Keratinocyte (primary cell): Measurements from ENCODE around the gene TATDN2. TPM values are rescaled to one million over a fixed set of nuclear protein-coding genes. Genes with fewer than 3 reads are reported as not detected.

Source experiments
- DNase-seq: peaks from one replicate; pipeline ENCODE4 v3.0.0-alpha.2; 2011; ENCODE audit warnings: low read depth, missing footprints, low spot score
- FAIRE-seq: peaks from 2 replicates; lab custom pipeline; 2011; peaks lifted over from hg19 to GRCh38; lab: Jason Lieb, UNC
- H2AFZ ChIP-seq: 2 replicates; pipeline ENCODE4 v1.6.0; 2012; ENCODE audit warnings: low read length, control low read depth, inconsistent platforms; ENCODE audit not compliant: control insufficient read depth
- H3K27ac ChIP-seq: 2 replicates; pipeline ENCODE4 v1.5.1; 2011; ENCODE audit warnings: low read length; ENCODE audit not compliant: control insufficient read depth, insufficient read depth
- H3K27me3 ChIP-seq: 3 replicates; pipeline ENCODE4 v1.6.0; 2011; ENCODE audit warnings: low read length; ENCODE audit not compliant: control insufficient read depth, insufficient read depth; ENCODE audit errors: extremely low read depth
- H3K36me3 ChIP-seq, 2 experiments: 2 replicates in 1 of 2; 3 replicates in 1 of 2; pipeline ENCODE4 v1.5.1; 2011; ENCODE audit warnings: low read length in 2 of 2, mild to moderate bottlenecking in 1 of 2; ENCODE audit not compliant: control insufficient read depth in 2 of 2, insufficient read depth in 2 of 2; ENCODE audit errors: extremely low read depth in 1 of 2
- H3K4me1 ChIP-seq: 3 replicates; pipeline ENCODE4 v1.5.1; 2011; ENCODE audit warnings: low read length; ENCODE audit not compliant: control insufficient read depth, insufficient read depth; ENCODE audit errors: extremely low read depth
- H3K4me2 ChIP-seq: 3 replicates; pipeline ENCODE4 v1.6.0; 2011; ENCODE audit warnings: low read depth, low read length; ENCODE audit not compliant: control insufficient read depth, insufficient read depth; ENCODE audit errors: extremely low read depth
- H3K4me3 ChIP-seq, 3 experiments: fragments of 200-600 bp in 1 of 3; sonication (generic) in 1 of 3; 2 replicates in 2 of 3; 3 replicates in 1 of 3; pipeline ENCODE4 v1.5.1; 2011 to 2016; ENCODE audit warnings: low read length in 3 of 3, mild to moderate bottlenecking in 3 of 3, control low read depth in 2 of 3, inconsistent platforms in 1 of 3, low read depth in 1 of 3, mixed read lengths in 1 of 3, mixed run types in 1 of 3, moderate library complexity in 1 of 3; ENCODE audit not compliant: control insufficient read depth in 2 of 3, insufficient read depth in 2 of 3; ENCODE audit errors: extremely low read depth in 1 of 3
- H3K79me2 ChIP-seq: 2 replicates; pipeline ENCODE4 v1.6.0; 2012; ENCODE audit warnings: low read length; ENCODE audit not compliant: control insufficient read depth, insufficient read depth
- H3K9ac ChIP-seq: 3 replicates; pipeline ENCODE4 v1.6.0; 2011; ENCODE audit warnings: low read length; ENCODE audit not compliant: control insufficient read depth, insufficient read depth; ENCODE audit errors: extremely low read depth
- H3K9me1 ChIP-seq: 3 replicates; pipeline ENCODE4 v1.6.0; 2011; ENCODE audit warnings: low read length; ENCODE audit not compliant: control insufficient read depth, insufficient read depth; ENCODE audit errors: extremely low read depth
- H3K9me3 ChIP-seq: 2 replicates; pipeline ENCODE4 v1.5.1; 2012; ENCODE audit warnings: low read depth, low read length; ENCODE audit not compliant: control insufficient read depth
- H4K20me1 ChIP-seq: 3 replicates; pipeline ENCODE4 v1.6.0; 2011; ENCODE audit warnings: low read length; ENCODE audit not compliant: control insufficient read depth, insufficient read depth; ENCODE audit errors: extremely low read depth
- CTCF ChIP-seq, 3 experiments: IDR thresholded peaks in 1 of 3; conservative IDR thresholded peaks in 1 of 3; optimal IDR thresholded peaks in 1 of 3; 2 replicates in 2 of 3; 3 replicates in 1 of 3; pipeline versions ENCODE3 to v1.5.1; 2011; ENCODE audit warnings: low read length in 3 of 3, mild to moderate bottlenecking in 3 of 3, moderate library complexity in 2 of 3, control low read depth in 1 of 3, inconsistent platforms in 1 of 3; ENCODE audit not compliant: insufficient read depth in 2 of 3; ENCODE audit errors: extremely low read depth in 1 of 3
- EZH2 ChIP-seq: IDR thresholded peaks from one replicate; pipeline ENCODE4 v1.6.1; 2012; ENCODE audit warnings: inconsistent platforms, mild to moderate bottlenecking, low read length, moderate library complexity
- dilution Hi-C: fragments of 300-500 bp; cut with MboI; formaldehyde crosslinking; loops from one replicate; pipeline ENCODE4 v1.7.0; 2020; ENCODE audit warnings: low sequenced_read_pairs; ENCODE audit not compliant: extremely low pct_ligation_motif_present
- polyA plus RNA-seq, 5 experiments: library from polyadenylated mRNA; depleted of rRNA in 3 of 5; stranded (reverse) in 3 of 5; stranded (forward) in 1 of 5; unstranded in 1 of 5; fragments of >200 nt; gene quantifications; 1 replicate in 1 of 5; 2 replicates in 3 of 5; 3 replicates in 1 of 5; pipeline versions ENCODE4 v1.2.1 to v1.2.3, GENCODE V29; 2011 to 2012; ENCODE audit warnings: missing spikeins in 2 of 5, low read depth in 1 of 5, low replicate concordance in 1 of 5

The TATDN2 gene
- polyA plus RNA-seq, 1 donor (not counting 4 experiments of a cell fraction or from before 2014, with no cell fraction given): 13.8 TPM

DNA sequence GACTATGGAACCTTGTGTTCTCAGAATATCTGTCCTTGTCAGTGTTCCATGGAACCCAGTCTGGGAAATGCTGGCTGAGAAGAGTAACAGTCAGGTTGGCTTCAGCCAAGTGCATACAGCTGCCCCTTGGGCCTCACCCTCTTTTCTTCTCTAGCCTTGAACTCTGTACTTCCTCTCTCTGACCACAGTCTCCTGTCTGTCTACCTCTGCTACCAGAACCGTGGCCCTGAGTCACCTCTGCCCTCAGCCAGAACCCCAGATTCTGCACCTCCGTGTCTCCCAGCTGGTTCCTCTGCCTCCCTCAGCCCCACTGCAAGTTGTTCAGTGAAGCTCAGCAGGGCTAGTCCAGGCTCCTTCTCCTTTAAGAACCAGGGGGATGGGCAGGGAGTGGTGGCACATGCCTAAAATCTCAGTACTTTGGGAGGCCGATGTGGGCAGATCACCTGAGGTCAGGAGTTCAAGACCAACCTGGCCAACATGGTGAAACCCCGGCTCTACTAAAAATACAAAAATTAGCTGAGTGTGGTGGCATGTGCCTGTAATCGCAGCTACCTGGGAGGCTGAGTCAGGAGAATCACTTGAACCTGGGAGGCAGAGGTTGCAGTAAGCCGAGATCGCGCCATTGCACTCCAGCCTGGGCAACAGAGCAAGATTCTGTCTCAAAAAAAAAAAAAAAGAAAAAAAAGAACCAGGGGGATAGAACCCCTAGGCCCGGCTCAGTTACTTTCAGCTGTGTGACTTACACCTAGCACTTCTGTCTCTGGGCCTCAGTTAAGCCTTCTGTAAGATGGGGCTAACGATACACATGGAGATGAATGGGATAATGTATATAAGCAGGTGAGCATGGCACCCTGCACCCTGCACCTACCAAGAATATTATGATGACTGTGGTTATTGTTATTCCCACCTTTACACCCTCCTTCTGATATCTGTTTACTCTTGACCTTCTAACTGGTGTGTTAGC lies 24.3 kb upstream of the TATDN2 start:
- Histone ChIP-seq H3K4me1 (peaks cover 17% of the 10 kb centered on the region), H3K36me3 (peaks cover 0 to 1% of the 10 kb centered on the region in 2 experiments), H3K9me3 (no peaks in the 10 kb centered on the region), H3K9me1 (no peaks in the 10 kb centered on the region), H3K4me2 (no peak overlapping the region), H3K4me3 (no peak overlapping the region), H3K27ac (no peak overlapping the region), H2AFZ (no peak overlapping the region), H3K79me2 (no peaks in the 10 kb centered on the region), H3K27me3 (no peaks in the 10 kb centered on the region), H4K20me1 (no peaks in the 10 kb centered on the region), H3K9ac (no peak overlapping the region)
- dilution Hi-C loops: no loop called here
- no peak for FAIRE-seq
- TF ChIP-seq EZH2: no peak
- TF ChIP-seq CTCF (optimal IDR thresholded peaks at IDR 0.05 in 1 of 3, IDR thresholded peaks at IDR 0.05 in 1 of 3, conservative IDR thresholded peaks at IDR 0.05 in 1 of 3; ENCODE audit: extremely low read depth in 1 of 3, insufficient read depth in 2 of 3, low read length in 3 of 3): no peak
- DNase-seq: no peak

DNA sequence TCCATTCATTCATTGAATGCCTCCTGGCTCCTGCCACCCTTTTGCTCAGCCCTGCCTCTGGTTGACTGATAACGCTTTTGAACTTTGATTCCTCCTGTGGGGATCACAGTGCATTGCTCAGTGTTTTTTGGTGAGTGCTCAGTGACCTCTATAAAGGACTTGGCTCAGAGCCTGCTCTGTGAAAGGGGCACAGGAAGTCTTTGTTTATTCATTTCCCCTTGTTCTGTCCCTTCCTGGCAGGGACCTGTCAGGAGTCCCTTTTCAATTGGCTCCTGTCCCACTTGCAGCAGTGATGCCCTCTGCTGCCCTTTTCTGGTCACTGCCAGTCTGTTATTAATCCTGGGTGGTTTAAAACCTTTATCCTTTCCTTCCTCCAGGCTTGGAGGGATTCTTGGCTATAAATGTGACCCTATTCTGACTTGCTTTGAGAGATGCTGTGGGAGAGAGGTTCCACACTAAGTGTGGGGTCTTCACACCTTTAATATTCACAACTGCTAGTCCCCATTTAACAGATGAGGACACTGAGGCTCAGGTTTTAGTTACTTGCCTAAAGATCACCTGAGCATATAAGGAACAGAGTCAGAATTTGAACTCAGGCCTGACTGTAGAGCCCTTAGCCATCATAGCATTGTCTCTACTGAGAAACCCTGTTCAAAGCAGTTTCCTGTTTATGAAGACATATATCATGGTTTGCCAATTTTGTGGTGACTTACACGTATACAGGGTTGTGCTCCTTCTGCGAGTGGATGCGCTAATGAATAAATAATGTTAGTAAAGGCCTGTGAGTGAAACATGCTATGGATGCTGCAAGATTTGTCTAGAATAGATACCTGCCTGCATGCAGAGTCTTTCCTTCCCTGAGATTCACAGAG lies 23.2 kb upstream of the TATDN2 start:
- FAIRE-seq: no peak
- H3K9me3 ChIP-seq: no peaks in the 10 kb centered on the region
- peaks cover 0 to 1% of the 10 kb centered on the region in 2 experiments for H3K36me3 ChIP-seq
- H2AFZ ChIP-seq: no peak overlapping the region
- no peaks in the 10 kb centered on the region for H4K20me1 ChIP-seq
- H3K4me3 ChIP-seq: no peak overlapping the region
- peak overlapping the region; percentile 6 for H3K4me2 ChIP-seq
- dilution Hi-C loops: no loop called here
- H3K27ac ChIP-seq: no peak overlapping the region
- TF ChIP-seq CTCF (optimal IDR thresholded peaks at IDR 0.05 in 1 of 3, IDR thresholded peaks at IDR 0.05 in 1 of 3, conservative IDR thresholded peaks at IDR 0.05 in 1 of 3; ENCODE audit: extremely low read depth in 1 of 3, insufficient read depth in 2 of 3, low read length in 3 of 3) (peak; percentile 73 to 91 (median 84)), EZH2 (no peak)
- H3K27me3 ChIP-seq: no peaks in the 10 kb centered on the region
- peaks cover 17% of the 10 kb centered on the region for H3K4me1 ChIP-seq
- H3K9ac ChIP-seq: no peak overlapping the region
- no peaks in the 10 kb centered on the region for H3K9me1 ChIP-seq
- DNase-seq: no peak
- no peaks in the 10 kb centered on the region for H3K79me2 ChIP-seq
